IMR-90 (cell line): ENCODE data around the gene SERPINB2. TPM values are rescaled to one million over a fixed set of nuclear protein-coding genes. Genes with fewer than 3 reads are reported as not detected.

ENCODE experiments used
- ATAC-seq: fragments of 200-7000 bp; cut with Tn5 transposase; 2 replicates; pipeline ENCODE4 v1.9.1; 2020; ENCODE audit warnings: low read depth, mild to moderate bottlenecking, moderate library complexity
- BruUV-seq: library from RNA; stranded (reverse); fragments of 400-500 nt; replicated peaks from 2 replicates; lab custom pipeline; 2021; lab: Mats Ljungman, UMichigan
- CTCF ChIA-PET: fragments of 300-600 bp; formaldehyde crosslinking; extraction: SDS; loops from one replicate; lab custom pipeline; 2021; ENCODE audit warnings: antibody characterized with exemption; lab: Yijun Ruan, JAX
- POLR2A ChIA-PET: fragments of 300-600 bp; sonication (Branson Sonifier 250); formaldehyde crosslinking; loops from one replicate; lab custom pipeline; 2022; ENCODE audit warnings: antibody characterized with exemption; ENCODE audit not compliant: unreplicated experiment; lab: Charles Lee
- DNase-seq: peaks from one replicate; pipeline ENCODE4 v3.0.0; 2013
- H2AFZ ChIP-seq: replicated peaks from 2 replicates; pipeline ENCODE3; 2013; ENCODE audit warnings: low read length, mild to moderate bottlenecking; ENCODE audit not compliant: poor library complexity
- H2AK5ac ChIP-seq: 2 replicates; pipeline ENCODE4 v1.6.1; 2013; ENCODE audit warnings: low read depth, low read length, inconsistent platforms
- H2AK9ac ChIP-seq: replicated peaks from 2 replicates; pipeline ENCODE3; 2013; ENCODE audit warnings: mild to moderate bottlenecking, low read depth, low read length, moderate library complexity; ENCODE audit not compliant: poor library complexity
- H2BK120ac ChIP-seq: 2 replicates; pipeline ENCODE4 v1.6.1; 2013; ENCODE audit warnings: low read depth, low read length, inconsistent platforms
- H2BK15ac ChIP-seq: 3 replicates; pipeline ENCODE4 v1.6.1; 2013; ENCODE audit warnings: low read depth, low read length, inconsistent platforms
- H2BK20ac ChIP-seq: 2 replicates; pipeline ENCODE4 v1.6.1; 2013; ENCODE audit warnings: low read depth, mild to moderate bottlenecking, inconsistent platforms, low read length, moderate library complexity
- H2BK5ac ChIP-seq: 2 replicates; pipeline ENCODE4 v1.6.1; 2013; ENCODE audit warnings: mild to moderate bottlenecking, low read depth, low read length, inconsistent platforms; ENCODE audit not compliant: poor library complexity, severe bottlenecking
- H3K14ac ChIP-seq: replicated peaks from 2 replicates; pipeline ENCODE4 v1.6.1; 2013; ENCODE audit warnings: low read depth, low read length, inconsistent platforms
- H3K18ac ChIP-seq: 2 replicates; pipeline ENCODE4 v1.6.1; 2013; ENCODE audit warnings: low read depth, low read length, control low read depth
- H3K23ac ChIP-seq: 2 replicates; pipeline ENCODE4 v1.6.1; 2013; ENCODE audit warnings: low read depth, low read length, inconsistent platforms
- H3K27ac ChIP-seq: 2 replicates; pipeline ENCODE4 v1.5.1; 2013; ENCODE audit warnings: mild to moderate bottlenecking, control low read depth, low read length; ENCODE audit not compliant: insufficient read depth
- H3K27me3 ChIP-seq: 2 replicates; pipeline ENCODE4 v1.6.1; 2013; ENCODE audit warnings: low read length; ENCODE audit not compliant: control insufficient read depth, insufficient read depth
- H3K36me3 ChIP-seq: 2 replicates; pipeline ENCODE4 v1.6.1; 2013; ENCODE audit warnings: low read length, mixed read lengths; ENCODE audit not compliant: control insufficient read depth, insufficient read depth
- H3K4ac ChIP-seq: 2 replicates; pipeline ENCODE4 v1.6.1; 2013; ENCODE audit warnings: low read depth, low read length, inconsistent platforms
- H3K4me1 ChIP-seq: 2 replicates; pipeline ENCODE4 v1.6.1; 2013; ENCODE audit warnings: low read length, mixed read lengths; ENCODE audit not compliant: control insufficient read depth, insufficient read depth
- H3K4me2 ChIP-seq: 2 replicates; pipeline ENCODE4 v1.6.1; 2013; ENCODE audit warnings: low read depth, mild to moderate bottlenecking, control low read depth, low read length, moderate library complexity
- H3K4me3 ChIP-seq: 2 replicates; pipeline ENCODE4 v1.5.1; 2013; ENCODE audit warnings: low read depth, mild to moderate bottlenecking, control low read depth, low read length, moderate library complexity; ENCODE audit not compliant: insufficient read depth
- H3K56ac ChIP-seq: 2 replicates; pipeline ENCODE4 v1.6.1; 2013; ENCODE audit warnings: low read length, inconsistent platforms; ENCODE audit not compliant: insufficient read depth; ENCODE audit errors: extremely low read depth
- H3K79me1 ChIP-seq, 2 experiments: 2 replicates each; pipeline ENCODE4 v1.6.1; 2013; ENCODE audit warnings: low read length in 2 of 2, inconsistent platforms in 1 of 2, low read depth in 1 of 2
- H3K9ac ChIP-seq: 2 replicates; pipeline ENCODE4 v1.6.1; 2013; ENCODE audit warnings: low read depth, low read length, control low read depth
- H3K9me1 ChIP-seq: 2 replicates; pipeline ENCODE4 v1.6.1; 2013; ENCODE audit warnings: low read length, inconsistent platforms; ENCODE audit not compliant: insufficient read depth
- H3K9me3 ChIP-seq: 2 replicates; pipeline ENCODE4 v1.6.1; 2013; ENCODE audit warnings: low read length; ENCODE audit not compliant: control insufficient read depth, insufficient read depth
- H4K20me1 ChIP-seq: 2 replicates; pipeline ENCODE4 v1.6.1; 2013; ENCODE audit warnings: low read length, inconsistent platforms; ENCODE audit not compliant: insufficient read depth
- H4K5ac ChIP-seq: 2 replicates; pipeline ENCODE4 v1.6.1; 2013; ENCODE audit warnings: mild to moderate bottlenecking, low read depth, low read length, control low read depth
- H4K8ac ChIP-seq, 2 experiments: 2 replicates each; pipeline ENCODE4 v1.6.1; 2013; ENCODE audit warnings: low read depth in 2 of 2, low read length in 2 of 2, control low read depth in 1 of 2, inconsistent platforms in 1 of 2
- H4K91ac ChIP-seq: 2 replicates; pipeline ENCODE4 v1.6.1; 2013; ENCODE audit warnings: low read depth, low read length, inconsistent platforms; ENCODE audit not compliant: insufficient read depth
- CEBPB ChIP-seq: IDR thresholded peaks from 2 replicates; pipeline ENCODE4 v1.6.1; 2012; ENCODE audit warnings: low read depth, low read length, improper control_type of control experiment
- FOS ChIP-seq: fragments of 150-350 bp; IDR thresholded peaks from 2 replicates; pipeline ENCODE4 v1.6.1; 2016; ENCODE audit warnings: low read depth, low read length
- MAZ ChIP-seq: IDR thresholded peaks from 2 replicates; pipeline ENCODE4 v1.6.1; 2012; ENCODE audit warnings: low read depth, mild to moderate bottlenecking, low read length, improper control_type of control experiment, moderate library complexity, borderline replicate concordance
- RAD21 ChIP-seq: IDR thresholded peaks from 2 replicates; pipeline ENCODE4 v1.6.1; 2012; ENCODE audit warnings: low read length, improper control_type of control experiment
- RCOR1 ChIP-seq: IDR thresholded peaks from 2 replicates; pipeline ENCODE4 v1.6.1; 2012; ENCODE audit warnings: mild to moderate bottlenecking, low read length, improper control_type of control experiment; ENCODE audit not compliant: insufficient replicate concordance
- SMC3 ChIP-seq: fragments of 150-350 bp; IDR thresholded peaks from 2 replicates; pipeline ENCODE4 v1.6.1; 2016; ENCODE audit warnings: low read depth, mild to moderate bottlenecking, antibody characterized with exemption, low read length, moderate library complexity
- dilution Hi-C: fragments of 300-500 bp; cut with HindIII; formaldehyde crosslinking; loops from one replicate; pipeline ENCODE4 v1.14.3; 2018; ENCODE audit warnings: low sequenced_read_pairs; ENCODE audit not compliant: unreplicated experiment
- in situ Hi-C: fragments of 300-500 bp; cut with MboI; formaldehyde crosslinking; loops from 3 replicates; pipeline ENCODE4 v1.14.3; 2019; ENCODE audit warnings: low sequenced_read_pairs, inconsistent platforms, mixed read lengths
- intact Hi-C: fragments of 100-400 bp; cut with micrococcal nuclease; formaldehyde crosslinking; loops from 2 replicates; pipeline ENCODE4 v1.10.0; 2022
- polyA plus RNA-seq, 3 experiments: library from polyadenylated mRNA; depleted of rRNA; stranded (reverse); fragments of >200 nt; gene quantifications; 2 replicates each; pipeline ENCODE4 v1.2.3, GENCODE V29; 2012; ENCODE audit warnings: low replicate concordance in 1 of 3
- total RNA-seq: library from RNA; depleted of rRNA; stranded (reverse); fragments of >200 nt; gene quantifications from 2 replicates; pipeline ENCODE4 v1.2.3, GENCODE V29; 2012
- TF ChIP-seq, protein P1 (sequence below): fragments of 150-350 bp; IDR thresholded peaks from 2 replicates; pipeline ENCODE4 v1.6.1; 2017; ENCODE audit warnings: mild to moderate bottlenecking, antibody characterized with exemption, low read length, low read depth

The SERPINB2 gene
- total and polyA plus RNA-seq, 2 of the 4 experiments (the other 2 are of a cell fraction) = 32.1 to 43.0 TPM

DNA sequence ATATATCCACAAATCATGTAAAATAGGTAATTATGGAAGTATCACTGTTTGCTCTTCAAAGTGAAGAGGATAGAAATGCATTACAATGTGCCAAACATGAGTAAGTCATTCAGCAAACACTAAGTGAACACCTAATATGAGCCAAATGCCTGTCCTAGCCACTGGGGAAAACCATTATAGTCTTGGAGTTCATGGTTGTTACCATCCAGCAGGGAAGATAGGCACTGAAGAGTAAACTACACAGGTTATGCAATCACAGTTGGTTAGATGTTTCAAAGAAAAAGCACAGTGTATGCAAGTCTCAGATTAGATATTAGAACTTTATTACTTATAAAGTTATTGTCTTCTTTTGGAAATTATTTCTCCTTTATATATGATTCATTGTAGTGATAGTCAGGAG lies 3.9 kb upstream of the SERPINB2 start:
- no peak overlapping the region for H3K27ac ChIP-seq
- no peak overlapping the region for H2AK9ac ChIP-seq
- intact Hi-C loops = loop anchor here (5.0 kb wide), 1 partner anchor 94 kb away; no protein-coding TSS in a partner anchor

More for the DNA sequence above, 3.9 kb upstream of the SERPINB2 start:
- ATAC-seq (no peak), DNase-seq (no peak)
- Histone ChIP-seq H3K9me1 (peaks cover 2% of the 10 kb centered on the region; the same call in 1 of the 2 replicates), H3K4me2 (no peak overlapping the region), H3K27me3 (no peaks in the 10 kb centered on the region), H2AK5ac (peak overlapping the region; percentile 17; the same call in 1 of the 2 replicates), H3K14ac (0 out of 2 replicates have a peak overlapping the region, but pooled peaks have one; percentile 19), H3K56ac (no peak overlapping the region), H4K5ac (no peak overlapping the region), H3K4me1 (no peaks in the 10 kb centered on the region; the same call in 1 of the 2 replicates), H3K9ac (no peak overlapping the region), H4K20me1 (no peaks in the 10 kb centered on the region), H4K8ac (no peak overlapping the region), H4K91ac (no peak overlapping the region), H3K36me3 (no peaks in the 10 kb centered on the region), H2BK120ac (peak overlapping the region; percentile 77), H2AFZ (no peak overlapping the region), H3K79me1 (no peaks in the 10 kb centered on the region), H3K9me3 (no peaks in the 10 kb centered on the region), H3K23ac (0 out of 2 replicates have a peak overlapping the region, but pooled peaks have one; percentile 16), H3K18ac (no peak overlapping the region), H2BK5ac (no peak overlapping the region), H3K4me3 (no peak overlapping the region), H2BK20ac (peak overlapping the region; percentile 81; the same call in 1 of the 2 replicates), H2BK15ac (0 out of 3 replicates have a peak overlapping the region, but pooled peaks have one; percentile 12), H3K4ac (peak overlapping the region; percentile 64; the same call in 1 of the 2 replicates)
- CTCF ChIA-PET = no interaction called here
- no TSS peak for BruUV-seq
- POLR2A ChIA-PET = no interaction called here
- in situ Hi-C loops = no loop called here
- dilution Hi-C loops = no loop called here
- TF ChIP-seq RAD21 (no peak), SMC3 (no peak), MAZ (no peak), FOS (no peak), RCOR1 (no peak), CEBPB (peak; percentile 67)
- TF ChIP-seq, protein P1, sequence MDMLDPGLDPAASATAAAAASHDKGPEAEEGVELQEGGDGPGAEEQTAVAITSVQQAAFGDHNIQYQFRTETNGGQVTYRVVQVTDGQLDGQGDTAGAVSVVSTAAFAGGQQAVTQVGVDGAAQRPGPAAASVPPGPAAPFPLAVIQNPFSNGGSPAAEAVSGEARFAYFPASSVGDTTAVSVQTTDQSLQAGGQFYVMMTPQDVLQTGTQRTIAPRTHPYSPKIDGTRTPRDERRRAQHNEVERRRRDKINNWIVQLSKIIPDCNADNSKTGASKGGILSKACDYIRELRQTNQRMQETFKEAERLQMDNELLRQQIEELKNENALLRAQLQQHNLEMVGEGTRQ = no peak
